Activated gamma-delta T cell treated with anti-CD3 and anti-CD28 coated beads, Interleukin-2, amount 50 U/mL, for 16 hours (primary cell): ENCODE data around the gene TMEM151A.

Experiments used
- DNase-seq: peaks from one replicate; pipeline ENCODE4 v3.0.0-alpha.2; 2020; ENCODE audit warnings: low read depth

Gene TMEM151A

GRCh38 chr11:66337103-66337899 lies 45.6 kb downstream of the TMEM151A start:
- no peak for DNase-seq

GRCh38 chr11:66338276-66339161 lies 46.8 kb downstream of the TMEM151A start:
- DNase-seq, result no peak

- no peak for DNase-seq
These were observed 47.5 kb downstream of the TMEM151A start for GRCh38 chr11:66339162-66339675.

- no peak for DNase-seq
These were observed 48.2 kb downstream of the TMEM151A start for GRCh38 chr11:66339686-66340483.

GRCh38 chr11:66340596-66341501 lies 49.2 kb downstream of the TMEM151A start:
- no peak for DNase-seq

- no peak for DNase-seq
These were observed 49.9 kb downstream of the TMEM151A start for GRCh38 chr11:66341502-66342126.

- DNase-seq, result no peak
These were observed 51.5 kb downstream of the TMEM151A start for GRCh38 chr11:66343176-66343575.

- DNase-seq, result peak; percentile 94
These were observed 53.0 kb downstream of the TMEM151A start, which contains the start of gene BRMS1 for GRCh38 chr11:66344550-66345315. Gene BRMS1, minus strand, starts transcription at chr11:66345104. Its CDS starts 2,870 bp downstream, at chr11:66342234.

GRCh38 chr11:66345316-66345649 lies 53.6 kb downstream of the TMEM151A start:
- DNase-seq, result no peak
